Right lobe of liver (tissue), 6 donors: ENCODE results near the gene PPID. TPM values are rescaled to one million over a fixed set of nuclear protein-coding genes. Genes with fewer than 3 reads are reported as not detected.
A peak's percentile ranks its signal among the peaks of the same experiment; 100 is the strongest.

Experiments used
- ATAC-seq, 4 donors: fragments of 200-7000 bp; cut with Tn5 transposase; one replicate each; pipeline ENCODE4 v1.9.1; 2020; ENCODE audit warnings: mild to moderate bottlenecking in 4 of 4, moderate library complexity in 4 of 4
- DNase-seq, 3 donors: peaks; one replicate each; pipeline ENCODE4 v3.0.0-alpha.2; 2020
- H3K27ac ChIP-seq, 3 donors: fragments of 200-600 bp; one replicate each; pipeline ENCODE4 v1.8.0; 2022
- H3K27me3 ChIP-seq, 2 donors: fragments of 200-600 bp; one replicate each; pipeline ENCODE4 v1.8.0; 2022
- H3K36me3 ChIP-seq, 4 donors: fragments of 200-600 bp; sonication (generic) in 1 of 4; one replicate each; pipeline versions ENCODE4 v1.5.1 to v1.8.0; 2017 to 2022; ENCODE audit warnings: control low read depth in 1 of 4
- H3K4me1 ChIP-seq, 4 donors: fragments of 200-600 bp; sonication (generic) in 1 of 4; one replicate each; pipeline versions ENCODE4 v1.5.1 to v1.8.0; 2017 to 2022; ENCODE audit warnings: control low read depth in 1 of 4
- H3K4me3 ChIP-seq, 3 donors: fragments of 200-600 bp; one replicate each; pipeline ENCODE4 v1.8.0; 2022
- H3K9me3 ChIP-seq, 4 donors: fragments of 200-600 bp; sonication (generic) in 1 of 4; one replicate each; pipeline versions ENCODE4 v1.5.1 to v1.8.0; 2017 to 2022; ENCODE audit warnings: control low read depth in 1 of 4
- CTCF ChIP-seq, 4 donors: fragments of 200-600 bp in 3 of 4; fragments of 450-650 bp in 1 of 4; IDR thresholded peaks; one replicate each; pipeline versions ENCODE4 v1.5.1 to v1.8.0; 2016 to 2022; ENCODE audit warnings: antibody characterized with exemption in 4 of 4, mild to moderate bottlenecking in 2 of 4
- POLR2A ChIP-seq: fragments of 450-650 bp; IDR thresholded peaks from one replicate; pipeline ENCODE4 v1.6.1; 2017; ENCODE audit warnings: antibody characterized with exemption, mild to moderate bottlenecking
- WGBS: methylation state at CpG from one replicate; pipeline ENCODE4 v1.1.6; 2018; ENCODE audit warnings: low coverage, low lambda C conversion rate; ENCODE audit not compliant: insufficient coverage; ENCODE audit errors: missing lambda C conversion rate; 5-methylcytosine and 5-hydroxymethylcytosine counted together
- intact Hi-C, 2 donors: fragments of 100-400 bp; cut with DNase I; formaldehyde crosslinking; loops; one replicate each; pipeline versions ENCODE4 v1.11.2 to v1.14.1; 2022
- total RNA-seq, 6 experiments: library from RNA; depleted of rRNA in 2 of 6; stranded (reverse); fragments of >200 nt in 2 of 6; fragmentation: NEBNext Ultra II Directional in 3 of 6; extraction: Animal tissue kit (Norgen Biotek cat#: 25700) in 3 of 6; gene quantifications; one replicate each; pipeline versions ENCODE4 v1.1.0 to v1.2.4, GENCODE V29; 2016 to 2023
- donor health status: DM: no; HTN: yes; CAD: no.
- donor health status: DM: no; HTN: no; CAD: no.
- donor health status: DM: no; HTN: no; CAD: no.
- donor health status: DM: no; HTN: yes; CAD: no.
- donor health status: DM: no; HTN: yes; CAD: no.

PPID gene
- total RNA-seq, 6 experiments from 2014 or later = 12.6 to 31.4 (median 18.5) TPM

GRCh38 chr4:158673633-158674032, 49.6 kb downstream of the PPID start:
- Histone ChIP-seq H3K9me3 (no peaks in the 10 kb centered on the region), H3K27me3 (no peaks in the 10 kb centered on the region), H3K36me3 (no peaks in the 10 kb centered on the region), H3K4me3 (peak overlapping the region in 1 of 3 donors; percentile 80), H3K27ac (peak overlapping the region in 2 of 3 donors; percentile 99 to 100), H3K4me1 (peaks cover 0 to 24% (median 4%) of the 10 kb centered on the region in 4 donors)
- WGBS = 34% methylated on average over 3 of the region's 3 CpGs
- DNase-seq (peak in 1 of 3 donors; percentile 65), ATAC-seq (no peak)
- intact Hi-C loops = no loop called here
- TF ChIP-seq POLR2A = no peak
- TF ChIP-seq CTCF (IDR thresholded peaks at IDR 0.05) = peak in 1 of 4 donors; percentile 17

DNA sequence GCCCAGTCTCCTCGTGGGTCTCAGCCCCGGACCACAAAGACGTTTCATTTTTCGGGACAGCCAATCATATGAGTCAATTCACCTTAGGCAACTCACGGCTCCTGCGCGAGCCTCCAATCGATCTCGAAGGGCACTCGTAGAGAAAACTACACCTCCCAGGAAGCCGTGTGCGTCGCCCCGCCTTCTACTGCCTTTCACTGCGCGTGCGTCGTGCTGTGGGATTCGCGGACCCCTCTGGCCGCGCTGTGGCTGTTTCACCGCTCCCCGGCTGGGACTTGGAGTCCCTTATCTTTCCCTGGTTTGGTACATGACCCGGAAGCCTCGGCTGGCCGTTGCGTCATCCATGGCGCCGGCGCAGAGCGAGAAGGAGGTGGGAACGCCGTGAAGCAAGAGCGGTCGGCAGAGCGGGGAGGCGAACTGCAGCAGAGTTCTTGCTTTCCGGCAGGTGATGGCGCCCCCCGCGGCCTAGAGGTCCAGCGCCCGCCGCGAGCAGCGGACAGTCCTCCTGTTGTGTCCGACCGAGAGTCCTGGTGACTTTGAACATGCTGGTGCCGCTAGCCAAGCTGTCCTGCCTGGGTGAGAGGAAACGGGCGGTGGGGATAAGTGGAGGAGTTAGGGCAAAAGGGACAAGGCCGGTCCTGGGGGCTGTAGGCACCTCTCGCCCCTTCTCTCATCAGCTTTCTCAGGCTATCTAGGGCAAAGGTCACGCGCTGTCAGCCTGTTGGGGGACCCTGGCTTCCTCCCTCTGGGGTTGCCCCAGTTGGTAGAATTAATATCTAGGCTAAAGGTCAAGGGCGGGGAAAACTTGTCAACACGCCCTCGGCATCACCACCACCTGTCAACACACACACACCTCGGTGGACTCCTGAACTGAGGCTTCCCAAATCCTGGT, 51.0 kb downstream of the PPID start, which contains the start of gene ETFDH:
ETFDH (plus strand) TSS at position 382 of the 892 bp plus-strand sequence; CDS start at position 543, 161 bp downstream.
- Histone ChIP-seq H3K36me3 (no peaks in the 10 kb centered on the region), H3K27me3 (no peaks in the 10 kb centered on the region), H3K4me3 (peak within 1 kb of the TSS; percentile 73 to 82 (median 80)), H3K9me3 (no peaks in the 10 kb centered on the region), H3K27ac (peak within 1 kb of the TSS; percentile 93 to 100 (median 99)), H3K4me1 (peaks cover 0 to 20% (median 4%) of the 10 kb centered on the region in 4 donors)
- peak; percentile 91 to 95 (median 92) for ATAC-seq
- peak; percentile 95 for TF ChIP-seq POLR2A
- TF ChIP-seq CTCF (IDR thresholded peaks at IDR 0.05) = peak; percentile 56 to 68 (median 59)
- 1% methylated on average over 27 of the region's 60 CpGs for WGBS
- peak; percentile 99 for DNase-seq
- intact Hi-C loops = no loop called here

- ATAC-seq = peak; percentile 1 to 2 (median 1)
These were observed 51.6 kb downstream of the PPID start, which contains the start of gene C4orf46 for GRCh38 chr4:158671665-158671914. TSS of gene C4orf46 (minus strand) at chr4:158671887. CDS start at chr4:158671801, 86 bp downstream.

More at GRCh38 chr4:158671665-158671914, 51.6 kb downstream of the PPID start, which contains the start of gene C4orf46:
- no peak for DNase-seq
- 0% methylated on average over 1 of the region's 20 CpGs for WGBS
- TF ChIP-seq POLR2A (no peak), CTCF (IDR thresholded peaks at IDR 0.05) (no peak)
- Histone ChIP-seq H3K27ac (peak within 1 kb of the TSS; percentile 93 to 100 (median 99)), H3K4me3 (peak within 1 kb of the TSS; percentile 73 to 82 (median 80)), H3K4me1 (peaks cover 0 to 17% (median 4%) of the 10 kb centered on the region in 4 donors), H3K9me3 (no peaks in the 10 kb centered on the region), H3K27me3 (no peaks in the 10 kb centered on the region), H3K36me3 (no peaks in the 10 kb centered on the region)
- intact Hi-C loops = no loop called here
